GM19023 (cell line): ENCODE measurements around the gene HAAO.

Experiments used
- ATAC-seq: cut with Tn5 transposase; IDR thresholded peaks from one replicate; pipeline ENCODE4 v1.9.1; 2021; ENCODE audit warnings: mild to moderate bottlenecking, moderate library complexity; ENCODE audit not compliant: unreplicated experiment

HAAO gene

GRCh38 chr2:42769583-42770287 lies 22.6 kb downstream of the HAAO start:
- ATAC-seq = no peak

- no peak for ATAC-seq
Observed at GRCh38 chr2:42768706-42769256, 23.6 kb downstream of the HAAO start.

- ATAC-seq = no peak
Observed at GRCh38 chr2:42767899-42768705, 24.3 kb downstream of the HAAO start.

GRCh38 chr2:42767080-42767898 lies 25.1 kb downstream of the HAAO start:
- ATAC-seq = no peak

GRCh38 chr2:42765686-42766085 lies 26.7 kb downstream of the HAAO start:
- ATAC-seq = no peak

- ATAC-seq = no peak
Observed at GRCh38 chr2:42764901-42765300, 27.5 kb downstream of the HAAO start.

GRCh38 chr2:42764096-42764495 lies 28.3 kb downstream of the HAAO start, which contains the start of gene OXER1:
OXER1 (minus strand) TSS chr2:42764135; CDS start chr2:42764062, 73 bp downstream.
- ATAC-seq = no peak

GRCh38 chr2:42762823-42763804 lies 29.3 kb downstream of the HAAO start:
- no peak for ATAC-seq

GRCh38 chr2:42762155-42762554 lies 30.2 kb downstream of the HAAO start:
- ATAC-seq = no peak

GRCh38 chr2:42761554-42761953 lies 30.8 kb downstream of the HAAO start:
- no peak for ATAC-seq

- ATAC-seq = no peak
Observed at GRCh38 chr2:42758751-42759150, 33.6 kb downstream of the HAAO start.

- no peak for ATAC-seq
Observed at GRCh38 chr2:42757981-42758740, 34.2 kb downstream of the HAAO start.

- no peak for ATAC-seq
Observed at GRCh38 chr2:42756966-42757513, 35.3 kb downstream of the HAAO start.

GRCh38 chr2:42756150-42756775 lies 36.1 kb downstream of the HAAO start:
- no peak for ATAC-seq

GRCh38 chr2:42755191-42755880 lies 37.0 kb downstream of the HAAO start:
- ATAC-seq = no peak

- ATAC-seq = no peak
Observed at GRCh38 chr2:42754776-42755140, 37.6 kb downstream of the HAAO start.

- peak; percentile 45 for ATAC-seq
Observed at GRCh38 chr2:42754021-42754775, 38.2 kb downstream of the HAAO start.
